GM21360 (cell line): ENCODE results near the gene CCDC174.

Source experiments
- ATAC-seq: cut with Tn5 transposase; IDR thresholded peaks from one replicate; pipeline ENCODE4 v1.9.1; 2021; ENCODE audit warnings: mild to moderate bottlenecking, moderate library complexity; ENCODE audit not compliant: unreplicated experiment

Gene CCDC174

GRCh38 chr3:14624498-14624897 lies 27.1 kb upstream of the CCDC174 start:
- no peak for ATAC-seq

- no peak for ATAC-seq
These were observed 26.1 kb upstream of the CCDC174 start for GRCh38 chr3:14625443-14625842.

- ATAC-seq, result no peak
These were observed 23.7 kb upstream of the CCDC174 start for GRCh38 chr3:14627815-14628214.

- no peak for ATAC-seq
These were observed 23.2 kb upstream of the CCDC174 start for GRCh38 chr3:14628406-14628805.

- ATAC-seq, result no peak
These were observed 21.0 kb upstream of the CCDC174 start for GRCh38 chr3:14630404-14631100.

- ATAC-seq, result no peak
These were observed 20.5 kb upstream of the CCDC174 start for GRCh38 chr3:14631101-14631497.

- no peak for ATAC-seq
These were observed 19.7 kb upstream of the CCDC174 start for GRCh38 chr3:14631687-14632441.

GRCh38 chr3:14632442-14632930 lies 19.1 kb upstream of the CCDC174 start:
- ATAC-seq, result no peak

- no peak for ATAC-seq
These were observed 18.1 kb upstream of the CCDC174 start for GRCh38 chr3:14633417-14633816.

- no peak for ATAC-seq
These were observed 17.6 kb upstream of the CCDC174 start for GRCh38 chr3:14633819-14634424.

GRCh38 chr3:14634763-14635400 lies 16.7 kb upstream of the CCDC174 start:
- no peak for ATAC-seq

GRCh38 chr3:14636496-14637087 lies 15.0 kb upstream of the CCDC174 start:
- no peak for ATAC-seq

GRCh38 chr3:14640157-14640562 lies 11.4 kb upstream of the CCDC174 start:
- ATAC-seq, result no peak

GRCh38 chr3:14640734-14641133 lies 10.8 kb upstream of the CCDC174 start:
- no peak for ATAC-seq

- no peak for ATAC-seq
These were observed 10.2 kb upstream of the CCDC174 start for GRCh38 chr3:14641346-14641745.

- ATAC-seq, result no peak
These were observed 6.1 kb upstream of the CCDC174 start for GRCh38 chr3:14645453-14645852.

GRCh38 chr3:14646131-14646573 lies 5.4 kb upstream of the CCDC174 start:
- no peak for ATAC-seq

- ATAC-seq, result no peak
These were observed 4.8 kb upstream of the CCDC174 start for GRCh38 chr3:14646589-14647413.

GRCh38 chr3:14647976-14648955 lies 3.3 kb upstream of the CCDC174 start:
- no peak for ATAC-seq
